Hindlimb muscle (tissue), 1 donor: Measurements from ENCODE around the gene TAPBP. TPM values are rescaled to one million over a fixed set of nuclear protein-coding genes. Genes with fewer than 3 reads are reported as not detected.

Experiments
- DNase-seq: peaks from one replicate; pipeline ENCODE4 v3.0.0-alpha.2; 2013
- polyA plus RNA-seq: library from polyadenylated mRNA; unstranded; fragments of 120-200 nt; gene quantifications from one replicate; pipeline ENCODE4 v1.2.1, GENCODE V29; 2013; ENCODE audit not compliant: insufficient read length

The TAPBP gene
- polyA plus RNA-seq, 1 donor, result 24.6 TPM

GRCh38 chr6:33318426-33319073 is 4.7 kb upstream of the TAPBP start:
- DNase-seq, result no peak

DNA sequence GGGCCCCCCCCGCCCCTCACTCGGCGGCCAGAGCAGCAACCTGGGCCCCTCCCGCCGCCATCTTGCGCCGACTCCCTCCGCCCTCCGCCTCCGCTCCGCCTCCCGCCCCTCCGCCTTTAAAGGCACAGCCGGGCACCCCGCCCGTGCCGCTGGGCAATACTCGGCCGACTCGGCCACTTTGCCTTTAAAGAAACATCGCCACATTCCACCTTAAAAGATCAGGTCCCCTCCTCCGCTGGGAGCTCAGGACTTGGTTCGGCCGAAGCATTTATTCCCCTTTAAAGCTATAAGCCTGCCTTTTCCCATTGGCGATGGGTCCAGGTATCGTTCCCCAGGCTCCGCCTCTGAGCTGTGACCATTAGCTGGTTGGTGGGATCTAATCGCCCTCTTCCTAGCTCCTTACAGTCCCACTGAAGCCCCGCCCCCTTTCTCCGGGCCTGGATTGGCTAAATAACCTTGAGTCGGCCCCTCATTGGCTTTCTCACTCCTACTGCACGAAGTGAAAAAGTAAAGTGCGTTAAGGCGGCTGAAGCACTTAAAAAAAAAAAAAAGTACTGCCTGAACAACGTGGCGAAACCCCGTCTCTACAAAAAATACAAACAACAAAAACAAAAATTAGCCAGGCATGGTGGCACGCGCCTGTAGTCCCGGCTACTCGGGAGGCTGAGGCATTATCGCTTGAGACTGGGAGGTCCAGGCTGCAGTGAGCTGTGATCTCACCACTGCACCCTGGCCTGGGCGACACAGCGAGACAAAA is 4.0 kb upstream of the TAPBP start, which contains the start of gene ZBTB22:
ZBTB22 (minus strand) TSS at position 76 of the 757 bp plus-strand sequence. CDS start 828 bp downstream, outside the sequence.
- peak; percentile 97 for DNase-seq

DNA sequence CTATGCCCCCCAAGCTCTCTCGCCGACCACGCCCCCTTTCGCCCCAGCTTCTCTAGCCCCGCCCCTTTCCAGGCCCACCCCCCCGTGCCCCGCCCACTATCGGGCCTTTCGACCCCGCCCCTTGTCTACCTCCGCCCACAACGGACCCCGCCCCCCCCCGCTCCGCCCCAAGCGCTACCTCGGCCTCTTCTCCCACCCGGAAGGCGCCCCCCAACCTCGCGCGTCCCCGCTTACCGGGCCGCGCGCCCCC is 3.5 kb upstream of the TAPBP start:
- DNase-seq, result no peak

- DNase-seq, result no peak
These were observed 2.9 kb upstream of the TAPBP start for GRCh38 chr6:33316603-33317418.

DNA sequence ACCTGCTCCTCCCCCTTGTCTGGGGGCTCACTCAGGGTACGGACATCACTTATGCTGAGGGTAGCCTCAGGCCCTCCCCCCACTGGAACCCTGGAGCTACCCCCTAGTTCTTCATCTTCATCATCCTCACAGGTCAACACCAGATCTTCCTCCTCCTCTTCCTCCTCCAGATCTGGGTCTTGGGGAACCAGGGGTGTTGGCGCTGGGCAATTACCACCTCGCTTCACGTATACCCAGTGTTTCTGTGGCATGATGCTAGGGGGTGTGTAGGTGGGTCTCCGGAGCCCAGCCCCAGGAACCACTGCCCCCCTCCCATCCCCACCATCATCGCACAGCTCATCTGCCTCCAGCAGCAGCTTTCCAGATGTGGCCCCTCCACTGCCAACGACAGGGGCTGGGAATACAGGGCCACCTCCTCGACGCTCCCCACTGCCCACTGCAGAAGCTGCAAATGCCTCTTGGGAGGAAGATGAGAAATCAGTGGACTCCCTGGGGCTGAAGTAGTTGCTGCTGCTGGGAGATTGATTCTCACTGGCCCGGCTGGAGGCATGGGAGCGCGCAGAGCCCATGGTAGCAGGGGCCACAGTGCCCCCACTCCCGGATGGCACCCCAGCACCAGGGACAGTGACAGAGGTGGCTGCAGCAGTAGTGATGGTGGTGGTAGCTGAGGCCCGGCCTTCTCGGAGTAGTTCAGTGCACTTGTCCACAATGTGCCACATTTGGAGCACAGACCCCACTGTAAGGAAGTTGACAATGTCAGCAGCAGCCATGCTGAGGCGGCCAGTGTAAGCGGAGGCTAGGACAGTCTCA is 2.1 kb upstream of the TAPBP start:
- DNase-seq, result no peak

GRCh38 chr6:33314943-33315792 is 1.3 kb upstream of the TAPBP start:
- DNase-seq, result no peak

- peak; percentile 77 for DNase-seq
These were observed 651 bp upstream of the TAPBP start for GRCh38 chr6:33314515-33314942.

GRCh38 chr6:33313105-33313708 is 671 bp downstream of the TAPBP start:
- DNase-seq, result peak; percentile 57

DNA sequence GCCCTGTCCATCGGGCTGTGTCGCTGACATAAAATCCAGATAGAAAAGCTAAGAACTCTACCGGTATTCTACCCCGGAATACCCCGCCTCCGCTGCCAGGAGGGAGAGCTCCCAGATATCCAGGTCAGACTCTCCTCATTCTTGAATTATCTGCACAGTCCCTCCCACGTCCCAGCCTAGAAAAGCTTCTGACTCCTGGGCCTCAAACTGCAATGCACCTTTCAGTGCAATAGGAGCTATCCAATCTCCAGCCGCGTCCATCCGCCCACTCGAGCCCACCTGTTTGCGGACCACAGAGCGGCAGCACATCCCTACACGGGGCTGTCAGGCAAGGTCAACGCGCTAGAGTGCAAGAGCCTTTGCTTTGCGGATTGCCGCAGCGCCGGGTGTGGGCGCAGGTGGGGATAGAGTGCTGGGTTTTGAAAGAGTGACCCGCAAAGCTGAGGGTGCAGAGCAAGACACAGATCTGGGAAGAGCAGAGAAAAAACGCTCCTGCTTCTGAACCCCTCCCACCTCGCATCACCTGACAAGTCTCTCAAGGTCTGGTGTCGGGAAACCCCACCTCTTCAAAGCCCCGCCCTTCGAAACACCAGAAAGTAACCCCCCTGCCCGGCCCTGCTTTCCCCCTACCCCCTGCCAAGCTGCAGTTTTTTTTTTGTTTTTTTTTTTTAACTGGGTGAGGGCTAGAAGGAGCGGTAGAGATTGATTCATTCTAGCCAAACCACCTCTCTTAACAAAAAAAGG is 1.3 kb downstream of the TAPBP start:
- peak; percentile 68 for DNase-seq

DNA sequence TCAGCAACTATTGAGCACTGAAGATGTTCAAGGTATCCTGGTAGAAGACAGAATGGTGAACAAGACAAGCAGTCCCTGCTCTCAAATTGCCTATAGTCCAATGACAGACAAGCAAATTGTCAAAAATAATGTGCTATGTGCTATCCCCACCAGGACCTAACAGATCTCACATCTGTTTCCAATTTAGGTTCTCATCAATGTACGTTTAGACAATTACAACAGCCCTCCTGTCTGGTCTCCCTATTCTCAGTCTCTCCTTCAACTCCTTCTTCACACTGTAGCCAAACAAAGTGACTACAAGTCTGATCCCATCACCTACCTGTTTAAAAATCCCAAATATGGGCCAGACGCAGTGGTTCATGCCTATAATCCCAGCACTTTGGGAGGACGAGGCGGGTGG is 7.5 kb downstream of the TAPBP start:
- no peak for DNase-seq

DNA sequence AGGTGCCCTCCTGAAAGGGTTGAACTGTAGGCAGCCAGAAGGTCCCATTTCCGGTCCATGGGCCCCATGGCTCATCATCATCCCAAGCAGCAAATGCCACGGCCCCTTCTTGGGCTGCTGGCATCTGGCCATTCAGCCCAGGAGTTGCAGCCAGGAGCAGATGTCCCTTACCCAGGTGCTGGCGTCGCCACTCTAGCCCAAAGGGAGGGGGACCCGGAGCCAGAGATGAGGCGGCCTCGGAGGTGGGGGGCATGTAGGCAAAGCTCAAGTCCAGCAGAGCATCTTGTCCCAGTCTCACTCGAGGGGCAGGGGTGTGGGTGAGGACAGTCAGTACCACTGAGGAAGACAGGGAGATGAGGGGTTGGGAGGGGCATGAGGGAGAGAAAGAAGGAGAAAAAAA is 8.8 kb downstream of the TAPBP start:
- DNase-seq, result no peak

- DNase-seq, result no peak
These were observed 9.7 kb downstream of the TAPBP start for GRCh38 chr6:33304216-33304615.

- DNase-seq, result no peak
These were observed 12.0 kb downstream of the TAPBP start for GRCh38 chr6:33301877-33302276.

GRCh38 chr6:33299237-33299944 is 14.5 kb downstream of the TAPBP start:
- DNase-seq, result peak; percentile 94

DNA sequence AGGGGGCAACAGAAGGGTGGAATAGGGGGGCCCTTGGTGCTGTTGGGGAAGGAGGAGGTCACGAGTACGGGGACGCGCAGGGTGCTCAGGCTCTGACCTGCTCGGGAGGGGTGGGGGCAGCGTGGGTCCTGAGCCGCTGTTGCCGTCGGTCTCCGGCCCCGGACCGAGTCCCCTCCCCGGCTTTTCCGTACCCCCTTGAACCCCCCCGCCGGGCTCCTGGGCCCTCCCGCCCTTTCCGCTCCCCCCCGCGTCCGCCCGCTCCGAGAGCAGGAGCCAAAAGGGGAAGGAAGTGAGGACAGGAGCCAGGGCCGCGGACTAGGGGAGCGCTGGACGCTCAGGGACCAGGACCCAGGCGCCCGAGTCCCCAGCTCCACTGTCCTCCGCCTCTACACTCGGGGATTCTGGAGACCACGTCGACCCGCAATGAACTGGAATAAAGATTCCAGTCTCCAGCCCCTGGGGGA is 15.1 kb downstream of the TAPBP start, which contains the start of gene RGL2:
RGL2 (minus strand) TSS at position 170 of the 464 bp plus-strand sequence. CDS start 332 bp downstream, outside the sequence.
- DNase-seq, result peak; percentile 84

- DNase-seq, result peak; percentile 83
These were observed 15.7 kb downstream of the TAPBP start for GRCh38 chr6:33297956-33298772.

DNA sequence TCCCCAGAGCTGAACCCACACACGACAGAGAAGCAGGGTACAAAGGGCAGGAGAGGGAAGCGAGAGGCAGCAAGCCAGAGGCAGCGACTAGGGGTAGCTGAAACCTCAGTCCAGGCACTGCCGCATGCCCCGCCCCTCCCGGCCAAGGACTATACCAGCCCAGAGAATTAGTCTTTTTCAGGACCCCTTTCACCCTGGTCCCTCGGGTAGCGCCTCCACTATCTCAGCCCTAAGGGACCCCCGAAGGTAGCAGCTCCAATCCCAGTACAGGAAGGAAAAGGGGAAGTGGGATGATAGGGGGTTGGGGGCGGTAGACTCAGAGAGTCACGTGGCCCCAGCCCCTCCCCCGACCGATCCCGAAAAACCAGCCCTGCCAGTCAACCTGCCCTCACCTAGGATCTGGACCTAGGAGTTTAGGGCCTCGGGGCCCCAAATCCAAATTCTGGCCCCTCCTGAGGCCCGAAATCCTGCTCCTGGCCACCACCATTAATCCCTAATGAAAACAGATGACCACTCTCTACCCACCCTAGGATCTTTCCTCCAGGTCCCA is 16.4 kb downstream of the TAPBP start:
- DNase-seq, result no peak

- no peak for DNase-seq
These were observed 17.0 kb downstream of the TAPBP start for GRCh38 chr6:33296797-33297405.
